T-helper 17 cell (primary cell): Measurements from ENCODE around the gene RASGRF2. TPM values are rescaled to one million over a fixed set of nuclear protein-coding genes. Genes with fewer than 3 reads are reported as not detected.

Experiments used
- ATAC-seq: fragments of 150-1000 bp; cut with Tn5 transposase; 2 replicates; pipeline ENCODE4 v1.10.0; 2021; ENCODE audit warnings: mild to moderate bottlenecking, moderate library complexity
- DNase-seq, 3 donors: peaks; one replicate each; pipeline versions ENCODE4 v3.0.0 to v3.0.0-alpha.2; 2020 to 2021
- H3K9me3 ChIP-seq: one replicate; pipeline ENCODE4 v1.7.0; 2013; ENCODE audit warnings: low read length, mild to moderate bottlenecking; ENCODE audit not compliant: control insufficient read depth, poor library complexity, severe bottlenecking
- H3K27ac Mint-ChIP-seq: one replicate; pipeline ENCODE4 v1.8.0; 2022; ENCODE audit warnings: mild to moderate bottlenecking, moderate library complexity, mixed read lengths
- H3K27me3 Mint-ChIP-seq: one replicate; pipeline ENCODE4 v1.8.0; 2022; ENCODE audit warnings: mixed read lengths
- H3K36me3 Mint-ChIP-seq: one replicate; pipeline ENCODE4 v1.8.0; 2022; ENCODE audit warnings: low read depth, mixed read lengths
- H3K4me1 Mint-ChIP-seq: one replicate; pipeline ENCODE4 v1.8.0; 2022; ENCODE audit warnings: mild to moderate bottlenecking, mixed read lengths
- H3K4me3 Mint-ChIP-seq: one replicate; pipeline ENCODE4 v1.8.0; 2022; ENCODE audit warnings: mild to moderate bottlenecking, moderate library complexity, mixed read lengths
- total RNA-seq, 4 donors: library from RNA in 2 of 4; stranded (reverse) in 2 of 4; gene quantifications; one replicate each; pipeline ENCODE4 v1.2.3 and lab custom pipeline; 2022 to 2026

The RASGRF2 gene
- total RNA-seq, 2 donors from 2014 or later, result 21.3 to 32.3 TPM

DNA sequence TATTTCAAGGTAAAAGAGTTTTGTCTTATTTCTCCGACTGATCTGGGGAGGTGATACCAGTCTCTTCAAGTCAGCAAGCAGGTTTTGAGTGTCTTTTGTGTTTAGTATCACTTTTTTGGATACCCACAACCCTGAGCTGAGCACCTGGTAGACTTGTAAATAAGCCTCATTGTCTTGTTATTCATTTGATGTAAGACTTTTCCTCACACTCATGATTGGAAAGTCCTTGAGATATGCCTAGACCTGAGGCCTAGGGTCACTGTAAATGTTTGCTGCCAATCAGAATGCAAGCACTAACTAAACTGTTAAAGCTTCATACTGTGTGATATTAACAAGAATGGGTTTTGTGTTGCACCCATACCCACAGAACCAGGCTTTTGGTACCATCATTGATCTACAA, 172.2 kb downstream of the RASGRF2 start:
- no peak overlapping the region for H3K4me3 Mint-ChIP-seq
- DNase-seq (no peak), ATAC-seq (no peak)
- peaks cover 3% of the 10 kb centered on the region for H3K4me1 Mint-ChIP-seq
- H3K27ac Mint-ChIP-seq, result no peak overlapping the region
- H3K27me3 Mint-ChIP-seq, result no peaks in the 10 kb centered on the region
- H3K36me3 Mint-ChIP-seq, result peaks cover 8% of the 10 kb centered on the region
- no peaks in the 10 kb centered on the region for H3K9me3 ChIP-seq

DNA sequence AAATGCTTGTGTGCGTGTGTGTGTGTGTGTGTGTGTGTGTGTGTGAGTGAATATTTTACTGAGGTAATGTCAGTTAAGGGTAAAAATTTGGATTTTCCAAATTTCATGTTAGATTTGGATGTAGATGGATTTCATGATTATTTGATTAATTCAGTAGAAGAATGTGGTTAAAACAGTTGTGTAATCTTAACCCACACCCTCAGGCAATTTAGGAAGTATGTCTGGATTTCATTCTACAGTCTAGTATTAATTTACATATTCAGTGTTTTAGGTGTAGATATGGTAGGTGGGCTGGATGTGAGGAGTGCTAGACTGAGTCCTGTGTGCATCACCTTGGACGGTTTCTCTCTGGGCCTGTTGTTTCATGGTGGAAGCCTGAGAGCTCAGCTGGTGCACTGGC, 173.9 kb downstream of the RASGRF2 start:
- H3K27ac Mint-ChIP-seq, result no peak overlapping the region
- H3K9me3 ChIP-seq, result no peaks in the 10 kb centered on the region

DNA sequence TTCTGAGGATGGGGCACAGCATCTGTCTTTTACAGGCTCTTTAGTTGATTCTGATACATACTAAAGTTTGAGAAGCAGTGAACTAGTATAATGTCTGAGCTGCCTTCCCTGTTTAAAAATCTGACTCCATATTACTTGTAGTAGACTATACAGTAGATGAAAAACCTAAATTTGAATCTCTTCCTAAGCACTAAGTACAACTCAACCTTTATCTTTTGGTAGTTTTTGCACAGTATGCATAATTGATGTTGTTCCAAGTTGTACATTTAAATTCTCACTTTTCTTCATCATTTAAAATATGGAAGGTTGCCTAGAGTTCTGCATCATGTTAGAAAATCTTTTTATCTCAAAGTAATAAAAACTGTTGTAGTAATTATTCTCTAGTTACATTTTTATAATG, 174.4 kb downstream of the RASGRF2 start:
- no peak overlapping the region for H3K4me3 Mint-ChIP-seq
- H3K9me3 ChIP-seq, result no peaks in the 10 kb centered on the region
- no peaks in the 10 kb centered on the region for H3K27me3 Mint-ChIP-seq
- H3K36me3 Mint-ChIP-seq, result peaks cover 6% of the 10 kb centered on the region
- H3K4me1 Mint-ChIP-seq, result peaks cover 3% of the 10 kb centered on the region
- DNase-seq (no peak), ATAC-seq (no peak)
- H3K27ac Mint-ChIP-seq, result no peak overlapping the region

More for the DNA sequence above, 173.9 kb downstream of the RASGRF2 start:
- H3K4me1 Mint-ChIP-seq, result peaks cover 3% of the 10 kb centered on the region
- H3K36me3 Mint-ChIP-seq, result peaks cover 8% of the 10 kb centered on the region
- H3K27me3 Mint-ChIP-seq, result no peaks in the 10 kb centered on the region
- no peak overlapping the region for H3K4me3 Mint-ChIP-seq
- ATAC-seq, result no peak
- no peak for DNase-seq

DNA sequence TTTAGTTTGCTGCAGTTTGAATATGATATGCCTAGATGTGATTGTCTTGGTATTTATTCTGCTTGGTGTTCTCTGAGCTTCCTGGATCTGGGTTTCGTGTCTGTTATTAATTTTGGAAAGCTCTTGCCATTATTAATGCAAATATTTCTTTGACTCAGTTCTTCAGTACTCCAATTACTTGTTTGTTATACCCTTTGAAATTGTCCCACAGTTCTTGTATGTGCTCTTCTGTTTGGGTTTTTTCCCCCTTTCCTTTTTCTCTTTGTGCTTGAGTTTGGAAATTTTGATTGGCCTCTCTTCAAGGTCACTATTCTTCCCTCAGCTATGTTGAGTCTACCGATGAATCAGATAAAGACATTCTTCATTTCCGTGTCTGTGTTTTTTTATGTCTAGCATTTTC, 176.4 kb downstream of the RASGRF2 start:
- H3K27ac Mint-ChIP-seq, result no peak overlapping the region

DNA sequence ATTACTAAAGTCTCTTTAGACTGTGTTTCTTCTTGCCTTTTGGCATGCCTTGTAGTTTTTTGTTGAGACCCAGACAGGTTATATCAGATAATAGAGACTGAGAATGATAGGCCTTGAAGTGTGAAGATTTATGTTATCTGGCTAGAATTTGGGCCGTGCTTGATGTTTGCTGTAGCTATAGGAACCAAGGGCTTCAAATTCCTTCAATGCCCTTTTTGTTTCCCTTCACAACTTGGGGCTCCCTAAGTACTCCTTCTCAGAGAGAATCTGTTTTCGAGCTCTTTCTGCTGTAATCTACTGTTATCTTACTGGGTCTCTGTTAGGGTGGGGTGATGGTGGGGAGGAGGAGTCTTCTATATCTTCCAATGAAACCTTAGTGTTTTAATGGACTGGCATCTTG, 177.7 kb downstream of the RASGRF2 start:
- peaks cover 9% of the 10 kb centered on the region for H3K36me3 Mint-ChIP-seq
- no peak overlapping the region for H3K4me3 Mint-ChIP-seq
- ATAC-seq (no peak), DNase-seq (no peak)
- no peaks in the 10 kb centered on the region for H3K9me3 ChIP-seq
- no peaks in the 10 kb centered on the region for H3K27me3 Mint-ChIP-seq
- no peak overlapping the region for H3K27ac Mint-ChIP-seq
- H3K4me1 Mint-ChIP-seq, result peaks cover 5% of the 10 kb centered on the region

More for the DNA sequence above, 176.4 kb downstream of the RASGRF2 start:
- DNase-seq (no peak), ATAC-seq (no peak)
- no peaks in the 10 kb centered on the region for H3K9me3 ChIP-seq
- H3K4me3 Mint-ChIP-seq, result no peak overlapping the region
- H3K4me1 Mint-ChIP-seq, result peaks cover 5% of the 10 kb centered on the region
- peaks cover 9% of the 10 kb centered on the region for H3K36me3 Mint-ChIP-seq
- H3K27me3 Mint-ChIP-seq, result no peaks in the 10 kb centered on the region

DNA sequence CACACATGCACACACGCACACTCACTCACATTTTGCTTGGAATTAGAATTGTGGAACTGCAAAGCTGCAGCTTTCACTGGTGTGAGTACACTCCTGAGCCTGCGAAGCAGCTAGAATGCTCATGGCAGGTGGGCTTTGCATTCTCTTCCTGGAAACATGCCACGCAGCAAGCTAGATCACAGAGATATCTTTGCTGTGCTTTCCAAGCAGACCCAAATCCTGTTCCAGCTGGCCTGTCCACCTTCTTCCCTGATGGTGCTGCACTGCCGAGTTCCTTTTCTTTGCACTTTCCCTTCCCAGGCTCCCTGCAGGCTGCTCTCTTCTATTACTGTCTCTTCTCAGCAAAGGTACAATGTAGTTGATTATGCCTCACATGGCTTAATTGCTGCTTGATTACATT, 180.3 kb downstream of the RASGRF2 start:
- Mint-ChIP-seq H3K4me1 (peaks cover 5% of the 10 kb centered on the region), H3K4me3 (no peak overlapping the region), H3K36me3 (peaks cover 7% of the 10 kb centered on the region), H3K27me3 (no peaks in the 10 kb centered on the region), H3K27ac (no peak overlapping the region)
- H3K9me3 ChIP-seq, result no peaks in the 10 kb centered on the region
- DNase-seq (no peak), ATAC-seq (no peak)

DNA sequence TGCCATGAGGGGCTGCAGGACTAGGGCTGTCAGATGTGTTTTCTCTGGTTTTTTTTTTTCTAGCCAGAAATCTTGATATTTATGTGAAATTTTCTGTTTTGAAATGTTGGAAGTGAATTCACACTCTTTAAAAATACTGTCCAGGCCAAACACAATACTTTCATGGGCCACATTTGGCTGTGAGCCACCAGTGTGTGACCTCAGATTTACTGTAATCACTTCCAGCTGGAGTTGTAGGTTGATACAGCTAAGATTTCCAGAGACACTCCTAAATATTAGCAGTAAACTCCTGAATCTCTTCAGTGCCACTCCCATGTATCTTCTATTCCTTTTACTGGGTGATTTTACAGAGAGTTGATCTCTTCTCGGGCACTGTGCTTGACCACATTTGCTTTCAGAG, 180.8 kb downstream of the RASGRF2 start:
- H3K9me3 ChIP-seq, result no peaks in the 10 kb centered on the region
- H3K36me3 Mint-ChIP-seq, result peaks cover 7% of the 10 kb centered on the region
- no peak overlapping the region for H3K4me3 Mint-ChIP-seq
- H3K27ac Mint-ChIP-seq, result no peak overlapping the region
- no peaks in the 10 kb centered on the region for H3K27me3 Mint-ChIP-seq
- DNase-seq (no peak), ATAC-seq (no peak)
- H3K4me1 Mint-ChIP-seq, result peaks cover 5% of the 10 kb centered on the region

DNA sequence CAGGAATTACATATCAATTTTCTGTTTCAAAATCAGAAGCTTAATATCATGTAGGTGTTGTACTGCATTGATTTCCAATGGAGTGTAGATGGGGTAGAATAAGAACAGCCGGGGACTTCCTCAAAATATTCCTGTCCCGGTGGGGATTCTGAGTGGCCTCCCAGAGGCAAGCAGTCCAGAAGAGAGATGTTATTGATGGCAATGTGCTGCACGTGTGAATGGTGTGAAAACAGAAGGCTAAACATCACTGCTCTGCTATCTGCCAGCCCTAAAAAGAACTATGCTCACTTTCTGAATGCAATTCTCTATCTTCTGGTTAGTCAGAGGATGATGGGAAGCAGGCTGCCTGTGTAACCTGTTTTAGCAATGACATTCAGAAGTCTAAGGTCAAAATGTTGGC, 181.9 kb downstream of the RASGRF2 start:
- Mint-ChIP-seq H3K27me3 (no peaks in the 10 kb centered on the region), H3K4me1 (peaks cover 3% of the 10 kb centered on the region), H3K36me3 (peaks cover 4% of the 10 kb centered on the region), H3K4me3 (no peak overlapping the region), H3K27ac (no peak overlapping the region)
- DNase-seq (no peak), ATAC-seq (no peak)
- no peaks in the 10 kb centered on the region for H3K9me3 ChIP-seq

DNA sequence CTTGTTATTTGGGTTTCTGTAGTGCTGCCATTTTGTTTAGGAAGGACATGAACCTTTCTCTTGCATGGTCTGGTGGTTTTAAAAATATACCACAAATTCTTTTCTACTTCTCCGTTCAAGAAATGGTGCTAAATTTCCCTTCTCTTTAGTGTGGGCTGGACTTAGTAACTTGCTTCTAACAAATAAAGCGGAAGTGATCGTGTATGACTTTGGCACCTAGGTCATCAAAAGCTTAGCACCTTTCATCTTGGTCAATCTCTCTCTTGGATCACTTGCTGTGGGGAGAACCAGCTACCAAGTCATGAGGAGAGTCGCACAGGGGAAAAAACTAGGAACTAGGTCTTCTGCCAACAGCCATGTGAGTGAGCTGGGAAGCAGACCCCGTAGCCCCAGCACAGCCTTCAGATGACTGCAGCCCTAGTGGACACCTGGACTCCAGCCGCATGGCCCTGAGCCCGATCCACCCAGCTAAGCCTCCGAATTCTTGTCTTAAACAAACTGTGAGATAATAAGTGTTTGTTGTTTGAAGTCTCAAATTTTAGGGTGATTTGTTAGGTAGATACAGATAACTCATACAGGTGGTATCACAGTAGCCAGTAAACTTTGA, 185.3 kb downstream of the RASGRF2 start:
- peaks cover 13% of the 10 kb centered on the region for H3K4me1 Mint-ChIP-seq
- H3K27me3 Mint-ChIP-seq, result no peaks in the 10 kb centered on the region
- DNase-seq (no peak), ATAC-seq (no peak)
- no peaks in the 10 kb centered on the region for H3K9me3 ChIP-seq
- H3K36me3 Mint-ChIP-seq, result peaks cover 6% of the 10 kb centered on the region
- no peak overlapping the region for H3K4me3 Mint-ChIP-seq
- no peak overlapping the region for H3K27ac Mint-ChIP-seq

DNA sequence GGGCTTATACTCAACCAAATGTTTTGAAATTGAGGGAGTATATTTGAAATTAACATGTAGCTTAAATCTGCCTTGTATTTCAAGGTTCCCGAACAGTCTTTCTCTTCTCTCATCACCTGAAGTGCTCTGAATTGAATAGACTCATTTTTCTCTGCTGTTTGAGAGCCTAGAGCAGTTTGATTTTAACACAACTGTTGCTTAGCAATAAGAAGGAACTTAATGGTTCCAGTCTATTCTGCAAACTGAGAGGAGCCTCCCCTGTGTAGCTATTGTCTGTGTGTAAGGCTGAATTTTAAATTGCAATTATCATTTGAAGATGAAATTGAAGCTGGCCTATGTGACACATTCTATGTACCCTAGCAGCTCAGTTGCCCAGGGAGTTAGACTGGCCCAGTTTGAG, 185.9 kb downstream of the RASGRF2 start:
- H3K27ac Mint-ChIP-seq, result no peak overlapping the region
- H3K4me1 Mint-ChIP-seq, result peaks cover 11% of the 10 kb centered on the region
- DNase-seq (no peak), ATAC-seq (no peak)
- no peaks in the 10 kb centered on the region for H3K27me3 Mint-ChIP-seq
- H3K9me3 ChIP-seq, result no peaks in the 10 kb centered on the region
- H3K4me3 Mint-ChIP-seq, result no peak overlapping the region
- H3K36me3 Mint-ChIP-seq, result peaks cover 3% of the 10 kb centered on the region

DNA sequence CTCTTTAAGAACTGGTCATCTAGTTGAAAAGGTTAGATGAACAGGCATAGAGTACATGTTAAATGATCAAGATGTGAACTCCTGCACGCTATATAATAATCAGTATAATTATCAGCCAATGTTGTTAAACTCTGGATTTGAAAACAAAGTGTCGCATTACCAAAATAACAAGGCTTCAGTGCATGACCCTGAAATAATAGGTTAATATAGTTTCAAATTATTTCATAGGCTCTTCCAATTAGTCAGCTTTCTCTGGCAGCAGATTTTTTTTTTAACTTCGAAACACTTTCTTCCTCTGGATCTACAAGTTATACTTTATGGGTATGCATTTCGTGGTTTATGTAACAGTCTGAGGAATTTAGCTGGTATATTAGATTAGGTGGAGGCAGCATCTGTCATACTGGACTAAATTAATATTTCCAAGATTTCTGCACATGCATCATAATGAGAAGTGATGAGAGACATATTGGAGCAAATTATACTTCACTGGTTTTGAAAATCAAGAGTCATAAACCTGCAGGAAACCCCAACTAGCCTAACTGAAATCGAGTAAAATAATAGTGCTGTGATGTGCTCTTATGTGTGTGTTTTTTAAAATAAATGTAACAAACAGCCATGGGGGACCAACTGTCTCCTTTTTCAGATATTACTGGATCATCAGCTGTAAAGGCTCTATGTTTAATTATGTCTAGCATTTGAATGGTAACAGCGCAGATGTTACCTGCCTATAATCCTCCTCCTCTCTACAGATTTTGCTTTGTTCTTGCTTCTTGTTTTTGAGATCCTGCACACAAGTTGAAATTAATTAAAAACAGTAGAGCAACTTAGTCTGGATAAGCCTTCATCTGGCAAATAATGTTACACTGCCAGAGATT, 187.1 kb downstream of the RASGRF2 start:
- Mint-ChIP-seq H3K36me3 (peaks cover 3% of the 10 kb centered on the region), H3K4me3 (peak overlapping the region; percentile 76)
- DNase-seq, result no peak

DNA sequence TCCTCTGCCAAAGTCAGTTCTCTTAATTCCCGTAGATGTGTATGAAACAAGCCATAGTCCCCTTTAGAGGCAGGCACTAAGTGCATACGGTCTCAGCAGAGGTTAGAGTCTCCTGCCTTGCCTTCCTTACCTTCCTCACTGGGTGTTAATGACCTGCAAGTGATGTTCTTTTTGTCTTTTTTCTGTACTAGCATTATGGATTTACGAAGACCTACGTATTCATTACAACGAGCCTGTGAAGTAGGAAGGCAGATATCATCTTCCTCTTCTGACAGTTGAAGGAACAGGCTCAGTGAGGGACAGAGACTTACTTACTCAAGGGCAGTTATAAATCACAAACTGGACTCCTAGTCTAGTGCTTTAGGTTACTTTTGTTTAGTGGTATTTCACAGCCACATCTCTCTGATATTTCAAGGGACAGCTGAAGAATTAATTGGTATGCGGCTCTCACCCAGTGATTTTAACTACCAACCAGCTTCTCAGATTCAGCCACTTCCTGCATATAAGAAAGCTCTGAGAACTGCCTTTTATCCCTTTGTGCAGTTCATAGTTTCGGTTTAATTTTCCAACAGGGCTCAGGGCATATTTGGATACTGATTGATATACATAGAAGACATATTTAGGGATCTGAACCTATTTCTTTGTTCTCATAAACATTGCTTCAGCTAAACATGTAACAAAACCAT, 187.9 kb downstream of the RASGRF2 start:
- H3K36me3 Mint-ChIP-seq, result peaks cover 4% of the 10 kb centered on the region
- peak overlapping the region; percentile 76 for H3K4me3 Mint-ChIP-seq
- peak overlapping the region; percentile 81 for H3K27ac Mint-ChIP-seq
- H3K9me3 ChIP-seq, result no peaks in the 10 kb centered on the region
- peaks cover 11% of the 10 kb centered on the region for H3K4me1 Mint-ChIP-seq
- ATAC-seq (no peak), DNase-seq (no peak)
- H3K27me3 Mint-ChIP-seq, result no peaks in the 10 kb centered on the region

More for the DNA sequence above, 187.1 kb downstream of the RASGRF2 start:
- no peak for ATAC-seq
- peak overlapping the region; percentile 81 for H3K27ac Mint-ChIP-seq
- no peaks in the 10 kb centered on the region for H3K9me3 ChIP-seq
- no peaks in the 10 kb centered on the region for H3K27me3 Mint-ChIP-seq
- H3K4me1 Mint-ChIP-seq, result peaks cover 11% of the 10 kb centered on the region

DNA sequence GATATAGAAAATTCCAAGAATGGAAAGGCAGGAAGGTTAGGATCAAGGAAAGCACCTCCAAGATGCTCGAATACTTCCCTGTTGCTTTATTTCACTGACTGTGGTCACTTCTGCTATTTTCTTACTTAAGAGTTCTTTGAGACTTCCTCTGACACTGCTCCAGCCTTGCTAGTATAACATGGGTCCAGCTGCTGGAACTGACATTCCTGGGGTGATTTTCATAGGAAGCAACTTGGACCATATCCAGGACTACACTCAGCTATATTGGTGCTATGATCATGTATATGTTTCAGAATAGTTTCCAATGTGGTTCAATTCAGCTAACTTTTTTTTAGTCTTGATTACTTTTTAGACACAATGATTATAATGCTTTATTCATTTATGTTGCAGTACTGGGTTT, 191.4 kb downstream of the RASGRF2 start:
- no peak for ATAC-seq
- H3K27ac Mint-ChIP-seq, result no peak overlapping the region
- H3K4me3 Mint-ChIP-seq, result no peak overlapping the region
- H3K9me3 ChIP-seq, result peaks cover 3% of the 10 kb centered on the region
- H3K27me3 Mint-ChIP-seq, result no peaks in the 10 kb centered on the region
- H3K36me3 Mint-ChIP-seq, result peaks cover 5% of the 10 kb centered on the region
- H3K4me1 Mint-ChIP-seq, result peaks cover 11% of the 10 kb centered on the region
- no peak for DNase-seq
